Thyroid gland (tissue), 4 donors: ENCODE data around the gene TMEM126B. TPM values are rescaled to one million over a fixed set of nuclear protein-coding genes. Genes with fewer than 3 reads are reported as not detected.

ENCODE experiments used
- DNase-seq, 2 donors: peaks; one replicate each; pipeline ENCODE4 v3.0.0-alpha.2; 2019
- H3K27ac ChIP-seq, 3 donors: fragments of 200-600 bp; sonication (generic); 1 replicate in 2 of 3; 2 replicates in 1 of 3; pipeline ENCODE4 v1.5.1; 2016 to 2019; ENCODE audit warnings: mild to moderate bottlenecking in 1 of 3, moderate library complexity in 1 of 3
- H3K27me3 ChIP-seq: fragments of 200-600 bp; sonication (generic); one replicate; pipeline ENCODE4 v1.5.1; 2019
- H3K36me3 ChIP-seq, 2 donors: fragments of 200-600 bp; sonication (generic); one replicate each; pipeline ENCODE4 v1.5.1; 2016 to 2019
- H3K4me1 ChIP-seq, 2 donors: fragments of 200-600 bp; sonication (generic); one replicate each; pipeline ENCODE4 v1.5.1; 2017 to 2019
- H3K4me3 ChIP-seq, 3 donors: fragments of 200-600 bp; sonication (generic); replicated peaks in 1 of 3; 1 replicate in 2 of 3; 2 replicates in 1 of 3; pipeline ENCODE4 v1.5.1; 2016; ENCODE audit warnings: mild to moderate bottlenecking in 1 of 3
- H3K9me3 ChIP-seq: fragments of 200-600 bp; sonication (generic); one replicate; pipeline ENCODE4 v1.5.1; 2017
- POLR2A ChIP-seq, 2 donors: fragments of 450-650 bp; IDR thresholded peaks; one replicate each; pipeline ENCODE4 v1.6.1; 2017; ENCODE audit warnings: antibody characterized with exemption in 2 of 2, mild to moderate bottlenecking in 2 of 2, moderate library complexity in 1 of 2
- WGBS, 2 donors: methylation state at CpG; one replicate each; pipeline ENCODE4 v1.1.5; 2017; 5-methylcytosine and 5-hydroxymethylcytosine counted together
- intact Hi-C: fragments of 100-400 bp; cut with DNase I; formaldehyde crosslinking; loops from one replicate; pipeline ENCODE4 v1.15.1; 2023
- total RNA-seq, 4 donors: library from RNA; depleted of rRNA; stranded (reverse); fragments of >200 nt; gene quantifications; one replicate each; pipeline ENCODE4 v1.2.3, GENCODE V29; 2016
- TF ChIP-seq, protein P1 (sequence below), 6 experiments: fragments of 200-600 bp in 3 of 6; fragments of 450-650 bp in 3 of 6; sonication (generic) in 3 of 6; IDR thresholded peaks; one replicate each; pipeline ENCODE4 v1.5.1; 2016 to 2019; ENCODE audit warnings: antibody characterized with exemption in 6 of 6, mild to moderate bottlenecking in 2 of 6, inconsistent platforms in 1 of 6, moderate library complexity in 1 of 6

The TMEM126B gene
- total RNA-seq, 4 donors from 2014 or later, result 45.6 to 65.7 (median 62.0) TPM

DNA sequence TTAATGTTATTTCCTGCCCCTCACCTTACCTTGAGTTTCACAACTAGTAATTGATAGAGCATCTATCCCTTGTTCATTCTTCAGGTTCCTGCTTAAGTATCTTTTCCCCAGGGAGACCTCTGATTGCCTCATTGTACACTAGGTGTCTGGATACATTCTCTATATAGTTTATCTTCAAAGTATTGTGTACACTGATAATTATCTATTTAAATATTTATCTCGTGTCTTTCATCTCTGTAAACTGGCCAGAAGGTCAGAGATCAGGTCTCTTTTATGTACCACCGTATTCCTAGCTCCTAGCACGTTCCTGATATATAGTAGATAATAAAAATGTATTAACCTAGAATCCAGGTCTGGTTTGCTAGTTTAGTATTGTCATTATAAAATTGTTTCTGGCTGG lies 6.4 kb downstream of the TMEM126B start:
- TF ChIP-seq POLR2A (IDR thresholded peaks at IDR 0.05), result no peak
- TF ChIP-seq, protein P1, sequence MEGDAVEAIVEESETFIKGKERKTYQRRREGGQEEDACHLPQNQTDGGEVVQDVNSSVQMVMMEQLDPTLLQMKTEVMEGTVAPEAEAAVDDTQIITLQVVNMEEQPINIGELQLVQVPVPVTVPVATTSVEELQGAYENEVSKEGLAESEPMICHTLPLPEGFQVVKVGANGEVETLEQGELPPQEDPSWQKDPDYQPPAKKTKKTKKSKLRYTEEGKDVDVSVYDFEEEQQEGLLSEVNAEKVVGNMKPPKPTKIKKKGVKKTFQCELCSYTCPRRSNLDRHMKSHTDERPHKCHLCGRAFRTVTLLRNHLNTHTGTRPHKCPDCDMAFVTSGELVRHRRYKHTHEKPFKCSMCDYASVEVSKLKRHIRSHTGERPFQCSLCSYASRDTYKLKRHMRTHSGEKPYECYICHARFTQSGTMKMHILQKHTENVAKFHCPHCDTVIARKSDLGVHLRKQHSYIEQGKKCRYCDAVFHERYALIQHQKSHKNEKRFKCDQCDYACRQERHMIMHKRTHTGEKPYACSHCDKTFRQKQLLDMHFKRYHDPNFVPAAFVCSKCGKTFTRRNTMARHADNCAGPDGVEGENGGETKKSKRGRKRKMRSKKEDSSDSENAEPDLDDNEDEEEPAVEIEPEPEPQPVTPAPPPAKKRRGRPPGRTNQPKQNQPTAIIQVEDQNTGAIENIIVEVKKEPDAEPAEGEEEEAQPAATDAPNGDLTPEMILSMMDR (IDR thresholded peaks at IDR 0.05), result no peak
- 95 to 96% methylated on average over 3 of the region's 3 CpGs for WGBS, 2 donors
- H3K36me3 ChIP-seq, result peaks cover 0 to 7% of the 10 kb centered on the region in 2 donors

DNA sequence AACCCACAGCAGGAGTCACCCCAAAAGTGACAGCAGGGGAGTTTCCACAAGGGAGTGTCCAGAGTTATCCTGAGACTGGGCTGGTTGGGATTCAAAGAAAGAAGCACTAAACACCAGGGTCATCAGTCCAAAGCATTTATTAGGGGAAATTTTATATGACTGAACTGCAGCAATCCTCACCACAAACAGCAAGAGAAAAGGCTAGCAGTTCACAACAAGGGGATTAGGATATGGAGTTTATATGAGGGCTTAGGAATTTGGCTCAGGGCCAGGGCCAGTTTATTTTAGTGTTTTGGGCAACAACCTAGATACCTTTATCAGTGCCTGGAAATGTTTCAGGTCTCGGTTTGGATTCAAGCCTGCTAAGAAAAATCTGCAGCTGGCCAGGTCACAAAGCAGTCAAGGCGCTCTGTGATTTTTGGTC lies 14.8 kb downstream of the TMEM126B start:
- Histone ChIP-seq H3K36me3 (no peaks in the 10 kb centered on the region), H3K9me3 (no peaks in the 10 kb centered on the region), H3K27me3 (no peaks in the 10 kb centered on the region), H3K4me1 (peaks cover 5% of the 10 kb centered on the region in 2 donors), H3K27ac (no peak overlapping the region), H3K4me3 (no peak overlapping the region)
- TF ChIP-seq POLR2A (IDR thresholded peaks at IDR 0.05), result no peak
- TF ChIP-seq, protein P1 (IDR thresholded peaks at IDR 0.05), result no peak
- intact Hi-C loops, result no loop called here
- no peak for DNase-seq
- 57 to 60% methylated on average over 2 of the region's 2 CpGs for WGBS, 2 donors

More for the DNA sequence above, 6.4 kb downstream of the TMEM126B start:
- Histone ChIP-seq H3K9me3 (no peaks in the 10 kb centered on the region), H3K27ac (no peak overlapping the region), H3K4me1 (peaks cover 0 to 3% of the 10 kb centered on the region in 2 donors), H3K4me3 (no peak overlapping the region), H3K27me3 (no peaks in the 10 kb centered on the region)
- DNase-seq, result no peak
- intact Hi-C loops, result no loop called here

DNA sequence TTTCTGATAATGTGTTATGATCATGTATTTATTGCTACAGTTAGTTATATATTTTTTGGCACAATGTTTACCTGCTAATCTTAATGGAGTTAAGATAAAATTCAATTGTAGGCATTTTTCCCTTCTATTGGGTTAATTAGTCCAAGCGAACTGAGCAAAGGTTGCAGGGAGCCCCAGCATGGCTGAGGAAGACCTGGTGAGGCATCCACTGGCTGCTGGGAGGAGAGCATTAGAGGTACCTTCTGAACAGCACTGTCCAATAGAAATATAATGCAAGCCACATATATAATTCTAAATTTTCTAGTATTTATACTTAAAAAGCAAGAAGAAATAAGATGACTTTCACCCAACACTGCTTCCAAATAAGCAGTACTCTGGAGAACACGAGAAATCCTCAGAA lies 18.7 kb downstream of the TMEM126B start:
- intact Hi-C loops, result no loop called here

DNA sequence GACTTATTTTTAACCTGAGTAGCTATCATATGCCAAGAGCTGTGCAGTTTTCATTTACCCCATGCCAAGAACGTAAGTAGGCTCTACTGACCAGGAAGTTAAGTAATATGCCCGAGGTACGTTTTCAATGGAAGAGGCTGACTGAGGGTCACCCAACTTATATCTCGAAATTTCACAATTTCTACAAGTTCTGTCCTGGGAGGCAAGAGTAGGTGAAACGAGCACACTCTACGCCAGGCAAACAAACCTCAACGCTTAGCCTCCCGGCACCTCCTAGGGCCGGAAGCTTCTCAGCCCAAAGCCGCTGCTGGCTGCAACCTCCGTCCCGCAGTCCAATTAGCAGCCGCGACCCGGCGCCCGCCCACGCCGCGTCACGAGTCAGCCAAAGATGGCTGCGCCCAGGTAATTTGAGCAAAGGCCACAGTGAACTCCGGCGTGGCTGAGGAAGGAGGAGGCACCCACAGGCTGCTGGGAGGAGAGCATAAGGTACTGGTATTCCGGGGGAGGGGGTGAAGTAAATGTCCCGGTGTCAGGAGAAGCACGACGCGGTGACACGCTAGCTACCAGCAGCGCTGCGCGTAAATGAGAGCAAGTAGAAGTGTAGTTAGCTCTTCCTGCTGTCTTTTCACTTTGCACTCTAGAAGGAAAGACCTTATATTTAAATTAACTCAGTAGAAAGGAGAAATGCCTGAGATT lies 19.4 kb downstream of the TMEM126B start, which contains the start of gene TMEM126A:
TMEM126A (plus strand) TSS at position 364 of the 696 bp plus-strand sequence. CDS start 2,289 bp downstream, outside the sequence.
- TF ChIP-seq POLR2A (IDR thresholded peaks at IDR 0.05), result peak; percentile 45 to 85
- TF ChIP-seq, protein P1 (IDR thresholded peaks at IDR 0.05), result no peak
- Histone ChIP-seq H3K27ac (peak within 1 kb of the TSS; percentile 19 to 81 (median 69)), H3K27me3 (no peaks in the 10 kb centered on the region), H3K4me3 (peak within 1 kb of the TSS; percentile 5 to 57 (median 51)), H3K36me3 (no peaks in the 10 kb centered on the region), H3K9me3 (no peaks in the 10 kb centered on the region), H3K4me1 (peaks cover 10 to 16% of the 10 kb centered on the region in 2 donors)
- 0% methylated on average over 16 to 27 of the region's 33 CpGs for WGBS, 2 donors
- intact Hi-C loops, result no loop called here
- DNase-seq, result peak; percentile 89 to 91

More for the DNA sequence above, 18.7 kb downstream of the TMEM126B start:
- Histone ChIP-seq H3K4me1 (peaks cover 10 to 16% of the 10 kb centered on the region in 2 donors), H3K27ac (peak overlapping the region; percentile 19 to 81 (median 69)), H3K36me3 (no peaks in the 10 kb centered on the region), H3K27me3 (no peaks in the 10 kb centered on the region), H3K9me3 (no peaks in the 10 kb centered on the region), H3K4me3 (peak overlapping the region in 1 of 3 donors; percentile 57)
- 47 to 53% methylated on average over 2 of the region's 2 CpGs for WGBS, 2 donors
- no peak for TF ChIP-seq POLR2A (IDR thresholded peaks at IDR 0.05)
- TF ChIP-seq, protein P1 (IDR thresholded peaks at IDR 0.05), result no peak
- DNase-seq, result no peak

DNA sequence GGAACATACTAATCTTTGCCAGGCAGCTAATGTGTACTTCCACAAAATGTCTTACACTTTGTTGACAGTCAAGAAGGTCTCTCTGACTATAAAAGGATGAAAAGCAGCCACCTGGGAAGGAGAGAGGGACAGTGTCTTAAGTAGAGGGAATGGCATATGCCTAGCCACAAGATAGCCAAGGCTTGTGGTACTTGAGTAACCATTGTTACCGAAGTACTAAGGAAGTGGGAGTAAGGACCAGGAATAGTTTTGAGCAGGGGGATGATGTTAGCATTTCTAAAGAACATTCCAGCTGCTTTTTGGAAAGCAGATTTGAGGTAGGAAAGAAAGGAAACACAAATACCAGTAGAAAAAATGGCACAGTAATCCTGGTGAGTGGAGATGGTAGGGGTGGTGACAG lies 22.7 kb downstream of the TMEM126B start:
- H3K27me3 ChIP-seq, result no peaks in the 10 kb centered on the region
- no peak for DNase-seq
- H3K9me3 ChIP-seq, result no peaks in the 10 kb centered on the region
- 89 to 98% methylated on average over 1 of the region's 1 CpG for WGBS, 2 donors
- no peak overlapping the region for H3K4me3 ChIP-seq
- TF ChIP-seq, protein P1 (IDR thresholded peaks at IDR 0.05), result no peak
- TF ChIP-seq POLR2A (IDR thresholded peaks at IDR 0.05), result no peak
- intact Hi-C loops, result no loop called here
- peaks cover 10 to 16% of the 10 kb centered on the region in 2 donors for H3K4me1 ChIP-seq
- no peak overlapping the region for H3K27ac ChIP-seq
- no peaks in the 10 kb centered on the region for H3K36me3 ChIP-seq
